ENCODE data around the gene SLC9A3. TPM values are rescaled to one million over a fixed set of nuclear protein-coding genes. Genes with fewer than 3 reads are reported as not detected.

Gene SLC9A3
- polyA plus RNA-seq, 1 of the 3 experiments (the other 2 are of a cell fraction): 1.9 TPM

- TF ChIP-seq, protein P1, sequence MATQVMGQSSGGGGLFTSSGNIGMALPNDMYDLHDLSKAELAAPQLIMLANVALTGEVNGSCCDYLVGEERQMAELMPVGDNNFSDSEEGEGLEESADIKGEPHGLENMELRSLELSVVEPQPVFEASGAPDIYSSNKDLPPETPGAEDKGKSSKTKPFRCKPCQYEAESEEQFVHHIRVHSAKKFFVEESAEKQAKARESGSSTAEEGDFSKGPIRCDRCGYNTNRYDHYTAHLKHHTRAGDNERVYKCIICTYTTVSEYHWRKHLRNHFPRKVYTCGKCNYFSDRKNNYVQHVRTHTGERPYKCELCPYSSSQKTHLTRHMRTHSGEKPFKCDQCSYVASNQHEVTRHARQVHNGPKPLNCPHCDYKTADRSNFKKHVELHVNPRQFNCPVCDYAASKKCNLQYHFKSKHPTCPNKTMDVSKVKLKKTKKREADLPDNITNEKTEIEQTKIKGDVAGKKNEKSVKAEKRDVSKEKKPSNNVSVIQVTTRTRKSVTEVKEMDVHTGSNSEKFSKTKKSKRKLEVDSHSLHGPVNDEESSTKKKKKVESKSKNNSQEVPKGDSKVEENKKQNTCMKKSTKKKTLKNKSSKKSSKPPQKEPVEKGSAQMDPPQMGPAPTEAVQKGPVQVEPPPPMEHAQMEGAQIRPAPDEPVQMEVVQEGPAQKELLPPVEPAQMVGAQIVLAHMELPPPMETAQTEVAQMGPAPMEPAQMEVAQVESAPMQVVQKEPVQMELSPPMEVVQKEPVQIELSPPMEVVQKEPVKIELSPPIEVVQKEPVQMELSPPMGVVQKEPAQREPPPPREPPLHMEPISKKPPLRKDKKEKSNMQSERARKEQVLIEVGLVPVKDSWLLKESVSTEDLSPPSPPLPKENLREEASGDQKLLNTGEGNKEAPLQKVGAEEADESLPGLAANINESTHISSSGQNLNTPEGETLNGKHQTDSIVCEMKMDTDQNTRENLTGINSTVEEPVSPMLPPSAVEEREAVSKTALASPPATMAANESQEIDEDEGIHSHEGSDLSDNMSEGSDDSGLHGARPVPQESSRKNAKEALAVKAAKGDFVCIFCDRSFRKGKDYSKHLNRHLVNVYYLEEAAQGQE (IDR thresholded peaks at IDR 0.05; ENCODE audit: low read depth, low read length): no peak
- TF ChIP-seq RFX5 (IDR thresholded peaks at IDR 0.05; ENCODE audit: low read length) (no peak), GATA2 (CRISPR knock-in tag; IDR thresholded peaks at IDR 0.05) (no peak), FOXM1 (IDR thresholded peaks at IDR 0.05; ENCODE audit: low read depth) (no peak), NFIC (IDR thresholded peaks at IDR 0.05; ENCODE audit: borderline replicate concordance) (no peak), ELF1 (IDR thresholded peaks at IDR 0.05) (no peak), JUND (IDR thresholded peaks at IDR 0.05) (no peak), SIN3A (IDR thresholded peaks at IDR 0.05; ENCODE audit: borderline replicate concordance, low read depth, low read length) (no peak)
- TF ChIP-seq, protein P2, sequence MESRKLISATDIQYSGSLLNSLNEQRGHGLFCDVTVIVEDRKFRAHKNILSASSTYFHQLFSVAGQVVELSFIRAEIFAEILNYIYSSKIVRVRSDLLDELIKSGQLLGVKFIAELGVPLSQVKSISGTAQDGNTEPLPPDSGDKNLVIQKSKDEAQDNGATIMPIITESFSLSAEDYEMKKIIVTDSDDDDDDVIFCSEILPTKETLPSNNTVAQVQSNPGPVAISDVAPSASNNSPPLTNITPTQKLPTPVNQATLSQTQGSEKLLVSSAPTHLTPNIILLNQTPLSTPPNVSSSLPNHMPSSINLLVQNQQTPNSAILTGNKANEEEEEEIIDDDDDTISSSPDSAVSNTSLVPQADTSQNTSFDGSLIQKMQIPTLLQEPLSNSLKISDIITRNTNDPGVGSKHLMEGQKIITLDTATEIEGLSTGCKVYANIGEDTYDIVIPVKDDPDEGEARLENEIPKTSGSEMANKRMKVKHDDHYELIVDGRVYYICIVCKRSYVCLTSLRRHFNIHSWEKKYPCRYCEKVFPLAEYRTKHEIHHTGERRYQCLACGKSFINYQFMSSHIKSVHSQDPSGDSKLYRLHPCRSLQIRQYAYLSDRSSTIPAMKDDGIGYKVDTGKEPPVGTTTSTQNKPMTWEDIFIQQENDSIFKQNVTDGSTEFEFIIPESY (IDR thresholded peaks at IDR 0.05; ENCODE audit: borderline replicate concordance, low read depth): no peak
Measured at GRCh38 chr5:469752-470483, 54.3 kb downstream of the SLC9A3 start (continued).

DNA sequence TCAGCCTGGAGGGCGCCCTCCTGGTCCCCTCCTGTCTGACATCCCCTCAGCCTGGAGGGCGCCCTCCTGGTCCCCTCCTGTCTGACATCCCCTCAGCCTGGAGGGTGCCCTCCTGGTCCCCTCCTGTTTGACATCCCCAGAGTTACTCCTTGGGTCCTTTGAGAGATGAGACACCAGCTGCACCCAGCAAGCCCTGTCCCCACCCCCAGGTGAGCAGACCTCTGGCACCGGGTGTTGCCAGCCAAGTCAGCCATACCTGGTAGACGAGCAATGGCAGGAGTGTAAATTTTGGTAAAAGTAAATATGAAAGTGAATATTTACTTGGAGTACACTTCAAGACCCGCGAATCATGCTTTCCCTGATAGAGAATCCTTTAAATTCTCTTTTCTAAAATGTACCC is 55.8 kb downstream of the SLC9A3 start:
- Histone ChIP-seq H3K4me2 (no peak overlapping the region), H3K9me2 (no peaks in the 10 kb centered on the region), H3K36me3 (replicated peaks in 1 of 2; ENCODE audit: control insufficient read depth in 1 of 2, insufficient read depth in 2 of 2, low read length in 1 of 2) (peaks cover 0 to 41% of the 10 kb centered on the region in 2 experiments), H3K79me2 (ENCODE audit: insufficient read depth) (peaks cover 9% of the 10 kb centered on the region; the same call in 1 of the 2 replicates), H3K4me3 (ENCODE audit: low read depth in 2 of 2, low read length in 1 of 2) (no peak overlapping the region), H3K9me3 (no peaks in the 10 kb centered on the region), H3K4me1 (ENCODE audit: control insufficient read depth in 1 of 2, insufficient read depth in 2 of 2, low read depth in 1 of 2, low read length in 1 of 2) (peaks cover 0 to 15% of the 10 kb centered on the region in 2 experiments; a peak in 1 of 4 replicates), H3K9ac (no peak overlapping the region), H3K27ac (ENCODE audit: low read depth in 2 of 2, low read length in 1 of 2) (no peak overlapping the region), H4K20me1 (ENCODE audit: insufficient read depth) (no peaks in the 10 kb centered on the region), H2AFZ (ENCODE audit: low read depth) (no peak overlapping the region), H3K27me3 (ENCODE audit: insufficient read depth) (no peaks in the 10 kb centered on the region), H3F3A (replicated peaks; ENCODE audit: insufficient read depth) (no peaks in the 10 kb centered on the region)
- ChIA-PET POLR2A (no interaction called here), CTCF (no interaction called here)
- DNase-seq: no peak
- no peak for TF ChIP-seq RAD21 (IDR thresholded peaks at IDR 0.05; ENCODE audit: low read length)
- TF ChIP-seq, protein P3, sequence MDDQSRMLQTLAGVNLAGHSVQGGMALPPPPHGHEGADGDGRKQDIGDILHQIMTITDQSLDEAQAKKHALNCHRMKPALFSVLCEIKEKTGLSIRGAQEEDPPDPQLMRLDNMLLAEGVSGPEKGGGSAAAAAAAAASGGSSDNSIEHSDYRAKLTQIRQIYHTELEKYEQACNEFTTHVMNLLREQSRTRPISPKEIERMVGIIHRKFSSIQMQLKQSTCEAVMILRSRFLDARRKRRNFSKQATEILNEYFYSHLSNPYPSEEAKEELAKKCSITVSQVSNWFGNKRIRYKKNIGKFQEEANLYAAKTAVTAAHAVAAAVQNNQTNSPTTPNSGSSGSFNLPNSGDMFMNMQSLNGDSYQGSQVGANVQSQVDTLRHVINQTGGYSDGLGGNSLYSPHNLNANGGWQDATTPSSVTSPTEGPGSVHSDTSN (IDR thresholded peaks at IDR 0.05): no peak
- WGBS (ENCODE audit: low lambda C conversion rate): 92% methylated on average over 5 of the region's 6 CpGs
